CD14-positive monocyte (primary cell): Measurements from ENCODE around the gene PRRC2C. TPM values are rescaled to one million over a fixed set of nuclear protein-coding genes. Genes with fewer than 3 reads are reported as not detected.

Source experiments
- DNase-seq, 3 donors: peaks; one replicate each; pipeline ENCODE4 v3.0.0-alpha.2; 2011 to 2022
- H2AFZ ChIP-seq: 2 replicates; pipeline ENCODE4 v1.6.0; 2012; ENCODE audit warnings: mild to moderate bottlenecking, low read depth, low read length, inconsistent platforms; ENCODE audit not compliant: insufficient read depth, poor library complexity, severe bottlenecking
- H3K27ac ChIP-seq, 2 donors: 1 replicate in 1 of 2; 2 replicates in 1 of 2; pipeline ENCODE4 v1.5.1; 2012 to 2013; ENCODE audit warnings: low read length in 2 of 2, control low read depth in 1 of 2, inconsistent platforms in 1 of 2, low read depth in 1 of 2, mild to moderate bottlenecking in 1 of 2
- H3K27me3 ChIP-seq, 2 donors: one replicate each; pipeline versions ENCODE4 v1.6.0 to v1.6.1; 2011 to 2013; ENCODE audit warnings: low read length in 2 of 2; ENCODE audit not compliant: control insufficient read depth in 2 of 2, insufficient read depth in 2 of 2
- H3K36me3 ChIP-seq, 2 donors: replicated peaks in 1 of 2; 1 replicate in 1 of 2; 2 replicates in 1 of 2; pipeline versions ENCODE4 v1.5.1 to v1.6.1; 2012 to 2013; ENCODE audit warnings: low read length in 2 of 2, control low read depth in 1 of 2, inconsistent platforms in 1 of 2, mild to moderate bottlenecking in 1 of 2; ENCODE audit not compliant: insufficient read depth in 2 of 2, control insufficient read depth in 1 of 2
- H3K4me1 ChIP-seq, 2 donors: 1 replicate in 1 of 2; 2 replicates in 1 of 2; pipeline versions ENCODE4 v1.5.1 to v1.6.1; 2012 to 2013; ENCODE audit warnings: low read length in 2 of 2, control low read depth in 1 of 2, inconsistent platforms in 1 of 2, mild to moderate bottlenecking in 1 of 2, moderate library complexity in 1 of 2; ENCODE audit not compliant: insufficient read depth in 2 of 2, control insufficient read depth in 1 of 2
- H3K4me2 ChIP-seq: replicated peaks from 2 replicates; pipeline ENCODE3; 2012; ENCODE audit warnings: low read length, moderate library complexity, mild to moderate bottlenecking; ENCODE audit not compliant: poor library complexity, severe bottlenecking; ENCODE audit errors: extremely low read depth
- H3K4me3 ChIP-seq, 3 experiments: fragments of 200-600 bp in 1 of 3; sonication (generic) in 1 of 3; replicated peaks in 1 of 3; 1 replicate in 2 of 3; 2 replicates in 1 of 3; pipeline ENCODE4 v1.5.1; 2011 to 2013; ENCODE audit warnings: low read length in 3 of 3, mild to moderate bottlenecking in 3 of 3, control low read depth in 2 of 3, low read depth in 2 of 3, inconsistent platforms in 1 of 3, moderate library complexity in 1 of 3
- H3K79me2 ChIP-seq: 2 replicates; pipeline ENCODE4 v1.6.0; 2012; ENCODE audit warnings: mild to moderate bottlenecking, control low read depth, inconsistent platforms, low read length, moderate library complexity; ENCODE audit not compliant: insufficient read depth
- H3K9ac ChIP-seq: 2 replicates; pipeline ENCODE4 v1.6.0; 2017; ENCODE audit warnings: low read length, mild to moderate bottlenecking; ENCODE audit not compliant: insufficient read depth, poor library complexity, severe bottlenecking
- H3K9me3 ChIP-seq, 2 donors: replicated peaks in 1 of 2; 1 replicate in 1 of 2; 2 replicates in 1 of 2; pipeline versions ENCODE4 v1.5.1 to v1.6.1; 2012 to 2013; ENCODE audit warnings: low read length in 2 of 2, control low read depth in 1 of 2; ENCODE audit not compliant: control insufficient read depth in 1 of 2, insufficient read depth in 1 of 2
- H4K20me1 ChIP-seq: 2 replicates; pipeline ENCODE4 v1.6.0; 2012; ENCODE audit warnings: mild to moderate bottlenecking, low read length, control low read depth, moderate library complexity; ENCODE audit not compliant: insufficient read depth
- H3K27ac Mint-ChIP-seq, 7 donors: one replicate each; pipeline ENCODE4 v1.8.0; 2020; ENCODE audit warnings: mild to moderate bottlenecking in 7 of 7, mixed read lengths in 7 of 7, moderate library complexity in 6 of 7, inconsistent platforms in 2 of 7
- H3K27me3 Mint-ChIP-seq, 3 donors: one replicate each; pipeline ENCODE4 v1.8.0; 2021 to 2022; ENCODE audit warnings: low read depth in 3 of 3, mild to moderate bottlenecking in 3 of 3, mixed read lengths in 3 of 3, moderate library complexity in 3 of 3, inconsistent platforms in 1 of 3
- H3K36me3 Mint-ChIP-seq, 2 donors: one replicate each; pipeline ENCODE4 v1.8.0; 2020; ENCODE audit warnings: mixed read lengths in 2 of 2, inconsistent platforms in 1 of 2, mild to moderate bottlenecking in 1 of 2
- H3K4me1 Mint-ChIP-seq: one replicate; pipeline ENCODE4 v1.8.0; 2020; ENCODE audit warnings: mild to moderate bottlenecking, mixed read lengths
- H3K4me3 Mint-ChIP-seq, 2 donors: one replicate each; pipeline ENCODE4 v1.8.0; 2020; ENCODE audit warnings: mild to moderate bottlenecking in 2 of 2, mixed read lengths in 2 of 2, moderate library complexity in 1 of 2
- H3K9me3 Mint-ChIP-seq, 7 donors: one replicate each; pipeline ENCODE4 v1.8.0; 2020 to 2022; ENCODE audit warnings: mixed read lengths in 7 of 7, mild to moderate bottlenecking in 6 of 7, moderate library complexity in 6 of 7, inconsistent platforms in 2 of 7
- WGBS: methylation state at CpG from one replicate; pipeline ENCODE4 v1.1.5; 2013; ENCODE audit warnings: missing lambda C conversion rate; ENCODE audit not compliant: insufficient coverage; 5-methylcytosine and 5-hydroxymethylcytosine counted together
- intact Hi-C, 2 donors: fragments of 100-400 bp; cut with micrococcal nuclease; formaldehyde crosslinking; loops; one replicate each; pipeline versions ENCODE4 v1.15.0 to v1.15.1; 2023
- polyA plus RNA-seq, 3 donors: library from polyadenylated mRNA; depleted of rRNA in 1 of 3; unstranded in 2 of 3; stranded (reverse) in 1 of 3; fragments of 300-500 nt in 2 of 3; fragments of >200 nt in 1 of 3; fragmentation: Illumina TruSeq in 2 of 3; gene quantifications; 1 replicate in 2 of 3; 2 replicates in 1 of 3; pipeline ENCODE4 v1.2.3, GENCODE V29; 2012 to 2021
- TF ChIP-seq, protein P1 (sequence below): fragments of 200-600 bp; IDR thresholded peaks from one replicate; pipeline ENCODE4 v1.8.0; 2022; ENCODE audit warnings: antibody characterized with exemption, mild to moderate bottlenecking

Gene PRRC2C
- polyA plus RNA-seq, 3 donors: 13.8 to 69.1 (median 15.6) TPM

DNA sequence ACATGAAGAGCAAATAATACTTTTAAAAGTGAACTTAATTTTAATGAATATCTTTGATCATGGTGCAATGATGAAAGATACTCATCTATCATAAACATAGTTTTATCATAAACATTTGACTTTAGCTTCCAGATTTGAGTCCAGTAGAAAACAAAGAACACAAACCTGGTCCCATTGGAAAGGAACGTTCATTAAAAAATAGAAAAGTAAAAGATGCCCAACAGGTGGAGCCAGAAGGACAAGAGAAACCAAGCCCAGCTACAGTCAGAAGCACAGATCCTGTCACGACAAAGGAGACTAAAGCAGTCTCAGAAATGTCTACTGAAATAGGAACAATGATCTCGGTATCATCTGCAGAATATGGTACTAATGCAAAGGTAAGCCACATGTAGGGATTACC is 81.1 kb downstream of the PRRC2C start:
- no peak overlapping the region for H3K4me3 ChIP-seq
- 95% methylated on average over 3 of the region's 3 CpGs for WGBS
- TF ChIP-seq, protein P1, sequence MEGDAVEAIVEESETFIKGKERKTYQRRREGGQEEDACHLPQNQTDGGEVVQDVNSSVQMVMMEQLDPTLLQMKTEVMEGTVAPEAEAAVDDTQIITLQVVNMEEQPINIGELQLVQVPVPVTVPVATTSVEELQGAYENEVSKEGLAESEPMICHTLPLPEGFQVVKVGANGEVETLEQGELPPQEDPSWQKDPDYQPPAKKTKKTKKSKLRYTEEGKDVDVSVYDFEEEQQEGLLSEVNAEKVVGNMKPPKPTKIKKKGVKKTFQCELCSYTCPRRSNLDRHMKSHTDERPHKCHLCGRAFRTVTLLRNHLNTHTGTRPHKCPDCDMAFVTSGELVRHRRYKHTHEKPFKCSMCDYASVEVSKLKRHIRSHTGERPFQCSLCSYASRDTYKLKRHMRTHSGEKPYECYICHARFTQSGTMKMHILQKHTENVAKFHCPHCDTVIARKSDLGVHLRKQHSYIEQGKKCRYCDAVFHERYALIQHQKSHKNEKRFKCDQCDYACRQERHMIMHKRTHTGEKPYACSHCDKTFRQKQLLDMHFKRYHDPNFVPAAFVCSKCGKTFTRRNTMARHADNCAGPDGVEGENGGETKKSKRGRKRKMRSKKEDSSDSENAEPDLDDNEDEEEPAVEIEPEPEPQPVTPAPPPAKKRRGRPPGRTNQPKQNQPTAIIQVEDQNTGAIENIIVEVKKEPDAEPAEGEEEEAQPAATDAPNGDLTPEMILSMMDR: no peak
- intact Hi-C loops: no loop called here
- Mint-ChIP-seq H3K4me3 (no peak overlapping the region), H3K36me3 (peaks cover 53 to 55% of the 10 kb centered on the region in 2 donors), H3K4me1 (no peaks in the 10 kb centered on the region), H3K9me3 (no peaks in the 10 kb centered on the region), H3K27me3 (peaks cover 0 to 2% (median 0%) of the 10 kb centered on the region in 3 donors), H3K27ac (no peak overlapping the region)
- DNase-seq: no peak
- no peaks in the 10 kb centered on the region for H3K27me3 ChIP-seq
- no peak overlapping the region for H3K27ac ChIP-seq
- peaks cover 6% of the 10 kb centered on the region for H4K20me1 ChIP-seq
- no peaks in the 10 kb centered on the region for H3K4me1 ChIP-seq
- H3K36me3 ChIP-seq: peaks cover 97% of the 10 kb centered on the region in 2 donors
- H3K79me2 ChIP-seq: no peaks in the 10 kb centered on the region
- H2AFZ ChIP-seq: no peak overlapping the region
- no peak overlapping the region for H3K9ac ChIP-seq
- H3K4me2 ChIP-seq: no peak overlapping the region
- no peaks in the 10 kb centered on the region for H3K9me3 ChIP-seq

DNA sequence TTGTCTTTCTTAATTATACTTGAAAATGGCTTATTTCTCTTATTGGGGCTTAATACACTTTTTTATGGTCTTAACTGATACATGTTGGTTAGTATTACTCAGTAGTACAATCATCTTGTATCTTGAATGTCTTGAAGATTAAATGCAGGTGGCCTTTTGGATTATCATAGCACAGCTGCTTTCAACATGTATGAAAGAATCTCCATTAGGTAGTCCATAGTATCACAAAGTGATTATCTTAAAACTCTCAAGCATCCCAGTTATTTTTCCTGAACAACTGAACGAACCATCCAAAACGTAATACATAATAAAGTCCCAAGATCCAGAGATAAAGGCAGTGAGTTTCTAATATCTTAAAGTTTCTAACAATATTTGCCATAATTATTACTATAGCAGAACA is 85.0 kb downstream of the PRRC2C start:
- Histone ChIP-seq H3K36me3 (peaks cover 91 to 96% of the 10 kb centered on the region in 2 donors), H3K9me3 (no peaks in the 10 kb centered on the region), H3K27me3 (no peaks in the 10 kb centered on the region), H3K4me1 (no peaks in the 10 kb centered on the region), H2AFZ (no peak overlapping the region), H4K20me1 (peaks cover 11% of the 10 kb centered on the region), H3K4me2 (no peak overlapping the region), H3K79me2 (no peaks in the 10 kb centered on the region), H3K4me3 (no peak overlapping the region), H3K9ac (no peak overlapping the region), H3K27ac (no peak overlapping the region)
- Mint-ChIP-seq H3K36me3 (peaks cover 70 to 78% of the 10 kb centered on the region in 2 donors), H3K9me3 (no peaks in the 10 kb centered on the region), H3K4me3 (no peak overlapping the region), H3K27me3 (peaks cover 0 to 2% (median 0%) of the 10 kb centered on the region in 3 donors), H3K27ac (no peak overlapping the region), H3K4me1 (no peaks in the 10 kb centered on the region)
- no CpG with 5 or more reads among the region's 2 CpGs for WGBS
- DNase-seq: no peak
- intact Hi-C loops: no loop called here
- TF ChIP-seq, protein P1: no peak
